ENCODE results near the gene BZW1. TPM values are rescaled to one million over a fixed set of nuclear protein-coding genes. Genes with fewer than 3 reads are reported as not detected.

BZW1 gene
- total RNA-seq, 1 experiment from 2014 or later: 454 TPM

- H3K4me1 ChIP-seq (ENCODE audit: control insufficient read depth in 1 of 2, insufficient read depth in 2 of 2, low read length in 2 of 2): peaks cover 3 to 24% of the 10 kb centered on the region in 2 experiments
- no peaks in the 10 kb centered on the region for H3K36me3 ChIP-seq (ENCODE audit: control insufficient read depth in 1 of 2, insufficient read depth in 2 of 2, low read length in 2 of 2)
- ATAC-seq: no peak
- ChIA-PET POLR2A (no interaction called here), RAD21 (ENCODE audit: low non-redundant PET in 1 of 2, low total read pairs in 2 of 2, uncharacterized antibody in 2 of 2, unreplicated experiment in 2 of 2) (no interaction called here), CTCF (no interaction called here)
- H3K4me2 ChIP-seq (ENCODE audit: low read length): no peak overlapping the region
- H4K20me1 ChIP-seq (ENCODE audit: insufficient read depth): no peaks in the 10 kb centered on the region
- intact Hi-C loops (cut with micrococcal nuclease): no loop called here
- H3K9me2 ChIP-seq (ENCODE audit: insufficient read depth): no peaks in the 10 kb centered on the region
- H3K27ac ChIP-seq (ENCODE audit: low read depth, low read length): no peak overlapping the region
- H3K4me3 ChIP-seq (replicated peaks in 1 of 2; ENCODE audit: low read depth in 1 of 2, low read length in 2 of 2): no peak overlapping the region
- no peak overlapping the region for H3K9ac ChIP-seq (ENCODE audit: low read length)
- no peak for DNase-seq (ENCODE audit: low read depth, low spot score)
- H3K27me3 ChIP-seq (ENCODE audit: insufficient read depth, low read length): no peaks in the 10 kb centered on the region
- no peak overlapping the region for H2AFZ ChIP-seq (ENCODE audit: low read depth, low read length, poor library complexity, severe bottlenecking)
- no TSS peak for BruUV-seq (replicated peaks)
- H3K9me3 ChIP-seq (ENCODE audit: control insufficient read depth in 1 of 2, insufficient read depth in 1 of 2, low read depth in 1 of 2, low read length in 2 of 2): 0 out of 4 replicates have a peak, but pooled peaks cover 0 to 4% of the 10 kb centered on the region in 2 experiments
- no peak for TF ChIP-seq CBX3 (IDR thresholded peaks at IDR 0.05; ENCODE audit: low read depth)
- no peak for TF ChIP-seq ATF3 (IDR thresholded peaks at IDR 0.05)
- no peak for TF ChIP-seq TCF7L2 (IDR thresholded peaks at IDR 0.05; ENCODE audit: borderline replicate concordance, extremely low read depth, insufficient read depth, insufficient read length)
- TF ChIP-seq SP1 (IDR thresholded peaks at IDR 0.05; ENCODE audit: low read depth): no peak
- TF ChIP-seq CTCF (IDR thresholded peaks at IDR 0.05 in 2 of 3, conservative IDR thresholded peaks at IDR 0.05 in 1 of 3; ENCODE audit: borderline replicate concordance in 1 of 3, insufficient read depth in 1 of 3, low read depth in 2 of 3, low read length in 2 of 3): no peak
- no peak for TF ChIP-seq REST (IDR thresholded peaks at IDR 0.05; ENCODE audit: low read depth)
- H3K79me2 ChIP-seq (ENCODE audit: insufficient read depth, low read length): no peaks in the 10 kb centered on the region
Observed at GRCh38 chr2:200772620-200773019, 39.1 kb upstream of the BZW1 start.
